HCT116 (cell line): ENCODE measurements around the gene EIF4E2. TPM values are rescaled to one million over a fixed set of nuclear protein-coding genes. Genes with fewer than 3 reads are reported as not detected.

Experiments
- ATAC-seq: fragments of 200-7000 bp; cut with Tn5 transposase; 2 replicates; pipeline ENCODE4 v1.9.1; 2020; ENCODE audit warnings: mild to moderate bottlenecking, moderate library complexity
- BruUV-seq: library from RNA; stranded (reverse); fragments of 400-500 nt; replicated peaks from 2 replicates; lab custom pipeline; 2021; lab: Mats Ljungman, UMichigan
- CTCF ChIA-PET: fragments of 300-600 bp; sonication (Branson Sonifier 250); formaldehyde crosslinking; loops from one replicate; lab custom pipeline; 2021; ENCODE audit warnings: antibody characterized with exemption; lab: Charles Lee
- POLR2A ChIA-PET: fragments of 300-600, 350-600 bp; sonication (Branson Sonifier 250); formaldehyde crosslinking; loops from one replicate; lab custom pipeline; 2021; ENCODE audit warnings: antibody characterized with exemption; lab: Charles Lee
- RAD21 ChIA-PET, 2 experiments: fragments of 300-600 bp; sonication (Branson Sonifier 250); formaldehyde crosslinking; loops; one replicate each; lab custom pipeline; 2023; ENCODE audit warnings: low total read pairs in 2 of 2; ENCODE audit not compliant: uncharacterized antibody in 2 of 2, unreplicated experiment in 2 of 2, low non-redundant PET in 1 of 2; lab: Charles Lee
- DNase-seq: peaks from one replicate; pipeline ENCODE4 v3.0.0-alpha.2; 2010; ENCODE audit warnings: low read depth, low spot score
- H2AFZ ChIP-seq: fragments of 200-600 bp; shearing (Covaris generic), sonication (generic); 2 replicates; pipeline ENCODE4 v1.6.1; 2017; ENCODE audit warnings: low read depth, mixed run types, mixed read lengths, antibody characterized with exemption, low read length; ENCODE audit not compliant: poor library complexity, severe bottlenecking
- H3K27ac ChIP-seq: 2 replicates; pipeline ENCODE4 v1.5.1; 2012; ENCODE audit warnings: low read depth, low read length
- H3K27me3 ChIP-seq: fragments of 200-600 bp; sonication (generic); 2 replicates; pipeline ENCODE4 v1.6.1; 2016; ENCODE audit warnings: mixed run types, low read length, mixed read lengths; ENCODE audit not compliant: insufficient read depth
- H3K36me3 ChIP-seq, 2 experiments: fragments of 200-500 bp in 1 of 2; fragments of 200-600 bp in 1 of 2; sonication (Bioruptor generic) in 1 of 2; sonication (generic) in 1 of 2; 2 replicates each; pipeline versions ENCODE4 v1.5.1 to v1.6.1; 2014 to 2016; ENCODE audit warnings: low read length in 2 of 2, inconsistent platforms in 1 of 2, mixed read lengths in 1 of 2, mixed run types in 1 of 2; ENCODE audit not compliant: insufficient read depth in 2 of 2, control insufficient read depth in 1 of 2
- H3K4me1 ChIP-seq, 2 experiments: fragments of 200-600 bp in 1 of 2; sonication (generic) in 1 of 2; 2 replicates each; pipeline versions ENCODE4 v1.5.1 to v1.6.1; 2012 to 2017; ENCODE audit warnings: low read length in 2 of 2, inconsistent platforms in 1 of 2, mild to moderate bottlenecking in 1 of 2, mixed read lengths in 1 of 2, mixed run types in 1 of 2, moderate library complexity in 1 of 2; ENCODE audit not compliant: insufficient read depth in 2 of 2, control insufficient read depth in 1 of 2
- H3K4me2 ChIP-seq: fragments of 200-600 bp; sonication (generic); 2 replicates; pipeline ENCODE4 v1.6.1; 2017; ENCODE audit warnings: mixed run types, low read length, mixed read lengths
- H3K4me3 ChIP-seq, 2 experiments: fragments of 200-600 bp in 1 of 2; sonication (generic) in 1 of 2; replicated peaks in 1 of 2; 2 replicates each; pipeline ENCODE4 v1.5.1; 2011 to 2016; ENCODE audit warnings: low read length in 2 of 2, control low read depth in 1 of 2, low read depth in 1 of 2, mild to moderate bottlenecking in 1 of 2, mixed read lengths in 1 of 2, mixed run types in 1 of 2
- H3K79me2 ChIP-seq: fragments of 200-600 bp; sonication (generic); 2 replicates; pipeline ENCODE4 v1.6.1; 2017; ENCODE audit warnings: mild to moderate bottlenecking, mixed run types, low read length, moderate library complexity, mixed read lengths; ENCODE audit not compliant: insufficient read depth
- H3K9ac ChIP-seq: fragments of 200-600 bp; sonication (generic); 2 replicates; pipeline ENCODE4 v1.6.1; 2016; ENCODE audit warnings: low read length, mixed read lengths
- H3K9me2 ChIP-seq: fragments of 200-600 bp; sonication (generic), shearing (Covaris generic); 2 replicates; pipeline ENCODE4 v1.6.1; 2017; ENCODE audit warnings: mixed run types, mild to moderate bottlenecking, moderate library complexity; ENCODE audit not compliant: insufficient read depth
- H3K9me3 ChIP-seq, 2 experiments: fragments of 200-500 bp in 1 of 2; fragments of 200-600 bp in 1 of 2; sonication (Bioruptor generic) in 1 of 2; sonication (generic) in 1 of 2; 2 replicates each; pipeline ENCODE4 v1.6.1; 2014 to 2017; ENCODE audit warnings: low read length in 2 of 2, mixed read lengths in 2 of 2, inconsistent platforms in 1 of 2, low read depth in 1 of 2, mild to moderate bottlenecking in 1 of 2, mixed run types in 1 of 2, moderate library complexity in 1 of 2; ENCODE audit not compliant: control insufficient read depth in 1 of 2, insufficient read depth in 1 of 2
- H4K20me1 ChIP-seq: fragments of 200-600 bp; sonication (generic), shearing (Covaris generic); 2 replicates; pipeline ENCODE4 v1.6.1; 2017; ENCODE audit warnings: mixed run types, mild to moderate bottlenecking, moderate library complexity; ENCODE audit not compliant: insufficient read depth
- ATF3 ChIP-seq: IDR thresholded peaks from 2 replicates; pipeline ENCODE4 v1.6.1; 2012
- CBX3 ChIP-seq: IDR thresholded peaks from 2 replicates; pipeline ENCODE4 v1.6.1; 2012; ENCODE audit warnings: low read depth
- CEBPB ChIP-seq: IDR thresholded peaks from 2 replicates; pipeline ENCODE4 v1.6.1; 2012; ENCODE audit warnings: low read depth
- ELF1 ChIP-seq: IDR thresholded peaks from 2 replicates; pipeline ENCODE4 v1.6.1; 2012; ENCODE audit warnings: low read depth, borderline replicate concordance
- EZH2 ChIP-seq: fragments of 200-600 bp; sonication (generic); IDR thresholded peaks from 2 replicates; pipeline ENCODE4 v1.6.1; 2017; ENCODE audit warnings: antibody characterized with exemption, mixed run types
- EZH2phosphoT487 ChIP-seq: fragments of 200-600 bp; IDR thresholded peaks from 2 replicates; pipeline ENCODE4 v1.6.1; 2018; ENCODE audit warnings: antibody characterized with exemption, borderline replicate concordance
- FOSL1 ChIP-seq: IDR thresholded peaks from 2 replicates; pipeline ENCODE4 v1.6.1; 2012; ENCODE audit warnings: low read depth
- POLR2A ChIP-seq: IDR thresholded peaks from 2 replicates; pipeline ENCODE4 v1.7.0; 2011; ENCODE audit warnings: borderline replicate concordance; ENCODE audit not compliant: insufficient read depth, insufficient read length; ENCODE audit errors: extremely low read depth
- POLR2AphosphoS5 ChIP-seq: IDR thresholded peaks from 2 replicates; pipeline ENCODE4 v1.6.1; 2011; ENCODE audit warnings: mild to moderate bottlenecking, low read depth, low read length, moderate library complexity
- RAD21 ChIP-seq: IDR thresholded peaks from 2 replicates; pipeline ENCODE4 v1.6.1; 2012; ENCODE audit warnings: low read depth, mild to moderate bottlenecking
- SIN3A ChIP-seq: IDR thresholded peaks from 2 replicates; pipeline ENCODE4 v1.6.1; 2012; ENCODE audit warnings: low read depth
- SP1 ChIP-seq: IDR thresholded peaks from 2 replicates; pipeline ENCODE4 v1.6.1; 2012; ENCODE audit warnings: low read depth
- SRF ChIP-seq: IDR thresholded peaks from 2 replicates; pipeline ENCODE4 v1.6.1; 2012; ENCODE audit warnings: low read depth
- TCF7L2 ChIP-seq: IDR thresholded peaks from 2 replicates; pipeline ENCODE4 v1.7.0; 2011; ENCODE audit warnings: borderline replicate concordance, inconsistent platforms; ENCODE audit not compliant: insufficient read depth, insufficient read length; ENCODE audit errors: extremely low read depth
- YY1 ChIP-seq: IDR thresholded peaks from 2 replicates; pipeline ENCODE4 v1.6.1; 2011; ENCODE audit warnings: low read length, low read depth, moderate library complexity, mild to moderate bottlenecking; ENCODE audit not compliant: insufficient replicate concordance; ENCODE audit errors: extremely low read depth
- ZFX ChIP-seq: fragments of 450-650 bp; IDR thresholded peaks from 2 replicates; pipeline ENCODE4 v1.6.1; 2017
- ZNF274 ChIP-seq: fragments of 200-500 bp; sonication (Bioruptor generic); IDR thresholded peaks from 2 replicates; pipeline ENCODE4 v1.6.1; 2014; ENCODE audit warnings: mild to moderate bottlenecking, low read depth, low read length, inconsistent platforms
- intact Hi-C: fragments of 100-400 bp; cut with micrococcal nuclease; formaldehyde crosslinking; loops from 2 replicates; pipeline ENCODE4 v1.10.0; 2022
- total RNA-seq: library from RNA; stranded (reverse); gene quantifications from one replicate; pipeline ENCODE4 v1.2.1, GENCODE V29; 2021; ENCODE audit not compliant: unreplicated experiment
- TF ChIP-seq, protein P1 (sequence below), 3 experiments: fragments of 200-600 bp in 1 of 3; sonication (generic) in 1 of 3; IDR thresholded peaks in 2 of 3; conservative IDR thresholded peaks in 1 of 3; 2 replicates each; pipeline ENCODE4 v1.5.1; 2012 to 2017; ENCODE audit warnings: low read depth in 2 of 3, low read length in 2 of 3, antibody characterized with exemption in 1 of 3, borderline replicate concordance in 1 of 3, control low read depth in 1 of 3, mild to moderate bottlenecking in 1 of 3, mixed read lengths in 1 of 3, mixed run types in 1 of 3, moderate library complexity in 1 of 3; ENCODE audit not compliant: insufficient read depth in 1 of 3
- TF ChIP-seq, protein P2 (sequence below): IDR thresholded peaks from 2 replicates; pipeline ENCODE4 v1.6.1; 2012

EIF4E2 gene
- total RNA-seq, 1 experiment from 2014 or later, result 58.6 TPM

DNA sequence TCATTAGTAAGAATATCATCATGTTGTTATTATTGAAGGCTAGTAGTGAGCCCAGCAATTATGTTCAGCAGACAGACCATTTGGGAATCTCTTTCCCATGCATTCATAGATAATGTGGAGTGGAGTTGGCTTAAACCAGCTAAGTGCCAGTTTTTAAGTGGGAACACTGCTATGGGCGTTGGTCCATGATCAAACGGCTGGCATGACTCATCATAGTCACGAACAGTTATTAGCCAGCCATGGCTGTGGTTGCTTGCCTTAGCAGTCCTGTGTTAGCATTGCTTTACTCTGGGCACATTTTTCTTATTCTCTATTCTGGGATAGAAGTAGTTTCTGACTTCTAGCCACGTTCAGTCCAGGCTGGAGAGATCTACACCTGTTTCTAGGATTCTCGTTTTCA, 17.7 kb downstream of the EIF4E2 start (continued):
- TF ChIP-seq, protein P1, sequence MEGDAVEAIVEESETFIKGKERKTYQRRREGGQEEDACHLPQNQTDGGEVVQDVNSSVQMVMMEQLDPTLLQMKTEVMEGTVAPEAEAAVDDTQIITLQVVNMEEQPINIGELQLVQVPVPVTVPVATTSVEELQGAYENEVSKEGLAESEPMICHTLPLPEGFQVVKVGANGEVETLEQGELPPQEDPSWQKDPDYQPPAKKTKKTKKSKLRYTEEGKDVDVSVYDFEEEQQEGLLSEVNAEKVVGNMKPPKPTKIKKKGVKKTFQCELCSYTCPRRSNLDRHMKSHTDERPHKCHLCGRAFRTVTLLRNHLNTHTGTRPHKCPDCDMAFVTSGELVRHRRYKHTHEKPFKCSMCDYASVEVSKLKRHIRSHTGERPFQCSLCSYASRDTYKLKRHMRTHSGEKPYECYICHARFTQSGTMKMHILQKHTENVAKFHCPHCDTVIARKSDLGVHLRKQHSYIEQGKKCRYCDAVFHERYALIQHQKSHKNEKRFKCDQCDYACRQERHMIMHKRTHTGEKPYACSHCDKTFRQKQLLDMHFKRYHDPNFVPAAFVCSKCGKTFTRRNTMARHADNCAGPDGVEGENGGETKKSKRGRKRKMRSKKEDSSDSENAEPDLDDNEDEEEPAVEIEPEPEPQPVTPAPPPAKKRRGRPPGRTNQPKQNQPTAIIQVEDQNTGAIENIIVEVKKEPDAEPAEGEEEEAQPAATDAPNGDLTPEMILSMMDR (IDR thresholded peaks at IDR 0.05 in 2 of 3, conservative IDR thresholded peaks at IDR 0.05 in 1 of 3; ENCODE audit: borderline replicate concordance in 1 of 3, insufficient read depth in 1 of 3, low read depth in 2 of 3, low read length in 2 of 3), result no peak

DNA sequence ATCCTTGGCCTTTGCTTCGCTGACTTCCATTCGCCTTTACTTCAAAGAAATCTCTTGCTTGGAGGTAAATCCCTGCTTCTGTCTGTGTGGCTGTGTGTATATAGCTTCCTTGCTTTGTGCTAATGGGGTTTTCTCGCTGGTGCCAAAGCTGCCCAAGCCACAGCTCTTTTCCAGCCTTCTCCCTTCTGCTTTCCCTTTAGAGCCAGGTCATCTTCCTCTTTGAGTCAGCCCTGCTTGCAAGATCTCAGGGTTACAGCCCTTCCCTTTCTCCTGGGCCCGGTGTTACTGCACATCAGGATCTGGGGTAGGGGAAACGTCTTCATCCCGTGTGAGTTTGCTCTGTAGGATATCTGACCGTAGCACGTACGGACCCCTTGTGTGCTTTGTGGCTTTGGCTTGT, 19.1 kb downstream of the EIF4E2 start:
- ChIA-PET CTCF (no interaction called here), RAD21 (no interaction called here), POLR2A (no interaction called here)
- ATAC-seq, result no peak
- DNase-seq, result no peak
- no peak for TF ChIP-seq RAD21
- TF ChIP-seq SIN3A, result no peak
- no peak for TF ChIP-seq ZFX
- TF ChIP-seq ZNF274, result no peak
- TF ChIP-seq, protein P2, sequence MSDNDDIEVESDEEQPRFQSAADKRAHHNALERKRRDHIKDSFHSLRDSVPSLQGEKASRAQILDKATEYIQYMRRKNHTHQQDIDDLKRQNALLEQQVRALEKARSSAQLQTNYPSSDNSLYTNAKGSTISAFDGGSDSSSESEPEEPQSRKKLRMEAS, result no peak
- no peak for TF ChIP-seq YY1
- TF ChIP-seq POLR2AphosphoS5, result no peak
- TF ChIP-seq, protein P1 (IDR thresholded peaks at IDR 0.05 in 2 of 3, conservative IDR thresholded peaks at IDR 0.05 in 1 of 3; ENCODE audit: borderline replicate concordance in 1 of 3, insufficient read depth in 1 of 3, low read depth in 2 of 3, low read length in 2 of 3), result no peak
- TF ChIP-seq EZH2phosphoT487, result no peak
- no peak for TF ChIP-seq FOSL1
- TF ChIP-seq POLR2A, result no peak
- TF ChIP-seq ELF1, result no peak
- no peak for TF ChIP-seq SP1
- no peak for TF ChIP-seq EZH2
- TF ChIP-seq CEBPB, result no peak
- TF ChIP-seq ATF3, result no peak
- TF ChIP-seq TCF7L2, result no peak
- no peak for TF ChIP-seq CBX3
- no peak for TF ChIP-seq SRF
- no TSS peak for BruUV-seq
- Histone ChIP-seq H3K4me2 (no peak overlapping the region), H3K9me3 (no peaks in the 10 kb centered on the region), H3K79me2 (no peaks in the 10 kb centered on the region), H3K4me1 (peaks cover 15 to 23% of the 10 kb centered on the region in 2 experiments), H3K9me2 (no peaks in the 10 kb centered on the region), H3K27ac (no peak overlapping the region), H3K36me3 (peaks cover 17 to 42% of the 10 kb centered on the region in 2 experiments; a peak in 3 of 4 replicates), H3K27me3 (no peaks in the 10 kb centered on the region), H4K20me1 (no peaks in the 10 kb centered on the region), H3K9ac (no peak overlapping the region), H3K4me3 (no peak overlapping the region), H2AFZ (no peak overlapping the region)
- intact Hi-C loops, result no loop called here
